Measurements from ENCODE around the gene BRINP3.

- TF ChIP-seq CTCF (conservative IDR thresholded peaks at IDR 0.05; ENCODE audit: low read depth in 2 of 2): no peak
- no peak for TF ChIP-seq ZNF462 (CRISPR knock-in tag; IDR thresholded peaks at IDR 0.05)
- no peak for TF ChIP-seq EZH2 (IDR thresholded peaks at IDR 0.05; ENCODE audit: low read depth, unreplicated experiment)
- TF ChIP-seq POLR2AphosphoS5 (IDR thresholded peaks at IDR 0.05; ENCODE audit: low read depth): no peak
- TF ChIP-seq CREB1 (CRISPR knock-in tag; IDR thresholded peaks at IDR 0.05; ENCODE audit: low read depth): no peak
- TF ChIP-seq EZH2phosphoT487 (IDR thresholded peaks at IDR 0.05; ENCODE audit: unreplicated experiment): no peak
- TF ChIP-seq STAT1 (IDR thresholded peaks at IDR 0.05; ENCODE audit: unreplicated experiment): no peak
- TF ChIP-seq ZNF114 (CRISPR knock-in tag; IDR thresholded peaks at IDR 0.05): no peak
- TF ChIP-seq REST (IDR thresholded peaks at IDR 0.05; ENCODE audit: unreplicated experiment): no peak
These were observed 410.1 kb downstream of the BRINP3 start for GRCh38 chr1:190067592-190067991.
